GM18505 (cell line): ENCODE measurements around the gene GRIK2.

ENCODE experiments used
- ATAC-seq: cut with Tn5 transposase; IDR thresholded peaks from one replicate; pipeline ENCODE4 v1.9.1; 2021; ENCODE audit not compliant: unreplicated experiment
- POLR2A ChIP-seq: IDR thresholded peaks from 4 replicates; pipeline ENCODE4 v1.6.1; 2011; ENCODE audit warnings: borderline replicate concordance; ENCODE audit not compliant: insufficient read depth, insufficient read length; ENCODE audit errors: extremely low read depth

The GRIK2 gene

GRCh38 chr6:101776919-101777350 is 383.4 kb downstream of the GRIK2 start:
- TF ChIP-seq POLR2A = no peak
- no peak for ATAC-seq

- no peak for ATAC-seq
- no peak for TF ChIP-seq POLR2A
Observed at GRCh38 chr6:101777646-101778045, 384.1 kb downstream of the GRIK2 start.

GRCh38 chr6:101779051-101779844 is 385.7 kb downstream of the GRIK2 start:
- no peak for ATAC-seq
- TF ChIP-seq POLR2A = no peak

GRCh38 chr6:101783287-101783686 is 389.8 kb downstream of the GRIK2 start:
- TF ChIP-seq POLR2A = no peak
- no peak for ATAC-seq

- ATAC-seq = no peak
- TF ChIP-seq POLR2A = no peak
Observed at GRCh38 chr6:101784094-101784493, 390.6 kb downstream of the GRIK2 start.

- no peak for TF ChIP-seq POLR2A
- no peak for ATAC-seq
Observed at GRCh38 chr6:101799531-101799930, 406.0 kb downstream of the GRIK2 start.

- ATAC-seq = no peak
Observed at GRCh38 chr6:101800598-101800997, 407.1 kb downstream of the GRIK2 start.

GRCh38 chr6:101803136-101803535 is 409.6 kb downstream of the GRIK2 start:
- no peak for ATAC-seq
- no peak for TF ChIP-seq POLR2A

More at GRCh38 chr6:101800598-101800997, 407.1 kb downstream of the GRIK2 start:
- no peak for TF ChIP-seq POLR2A

- ATAC-seq = no peak
- TF ChIP-seq POLR2A = no peak
Observed at GRCh38 chr6:101806241-101806640, 412.7 kb downstream of the GRIK2 start.

GRCh38 chr6:101811108-101811507 is 417.6 kb downstream of the GRIK2 start:
- TF ChIP-seq POLR2A = no peak
- no peak for ATAC-seq

- ATAC-seq = no peak
- TF ChIP-seq POLR2A = no peak
Observed at GRCh38 chr6:101816716-101817115, 423.2 kb downstream of the GRIK2 start.

- ATAC-seq = no peak
- TF ChIP-seq POLR2A = no peak
Observed at GRCh38 chr6:101818051-101818450, 424.5 kb downstream of the GRIK2 start.

GRCh38 chr6:101824551-101825345 is 431.2 kb downstream of the GRIK2 start:
- ATAC-seq = no peak
- no peak for TF ChIP-seq POLR2A

- ATAC-seq = no peak
- TF ChIP-seq POLR2A = no peak
Observed at GRCh38 chr6:101826269-101826668, 432.8 kb downstream of the GRIK2 start.
